Chondrocyte (in vitro differentiated cells): Measurements from ENCODE around the gene DDR1. TPM values are rescaled to one million over a fixed set of nuclear protein-coding genes. Genes with fewer than 3 reads are reported as not detected.

Experiments
- DNase-seq: peaks from one replicate; pipeline ENCODE4 v3.0.0; 2021; ENCODE audit warnings: mixed read lengths, low spot score
- H3K27ac Mint-ChIP-seq: one replicate; pipeline ENCODE4 v1.8.0; 2021; ENCODE audit warnings: mild to moderate bottlenecking, moderate library complexity, mixed read lengths; ENCODE audit not compliant: unreplicated experiment
- H3K27me3 Mint-ChIP-seq: 2 replicates; pipeline ENCODE4 v1.8.0; 2021; ENCODE audit warnings: low read depth, mixed read lengths
- H3K36me3 Mint-ChIP-seq: 2 replicates; pipeline ENCODE4 v1.8.0; 2021; ENCODE audit warnings: low read depth, mixed read lengths
- H3K4me1 Mint-ChIP-seq: 2 replicates; pipeline ENCODE4 v1.8.0; 2021; ENCODE audit warnings: low read depth, mild to moderate bottlenecking, mixed read lengths
- H3K4me3 Mint-ChIP-seq: one replicate; pipeline ENCODE4 v1.8.0; 2021; ENCODE audit warnings: mild to moderate bottlenecking, moderate library complexity, mixed read lengths; ENCODE audit not compliant: unreplicated experiment
- H3K9me3 Mint-ChIP-seq: 2 replicates; pipeline ENCODE4 v1.8.0; 2021; ENCODE audit warnings: low read depth, mixed read lengths
- total RNA-seq: library from RNA; stranded (reverse); gene quantifications from 3 replicates; pipeline ENCODE4 v1.2.1, GENCODE V29; 2021
- TF ChIP-seq, protein P1 (sequence below): fragments of 200-600 bp; sonication (generic); IDR thresholded peaks from 2 replicates; pipeline ENCODE4 v1.5.0; 2021; ENCODE audit warnings: antibody characterized with exemption, mild to moderate bottlenecking, moderate library complexity

Gene DDR1
- total RNA-seq, 1 donor from 2014 or later: 112 TPM

DNA sequence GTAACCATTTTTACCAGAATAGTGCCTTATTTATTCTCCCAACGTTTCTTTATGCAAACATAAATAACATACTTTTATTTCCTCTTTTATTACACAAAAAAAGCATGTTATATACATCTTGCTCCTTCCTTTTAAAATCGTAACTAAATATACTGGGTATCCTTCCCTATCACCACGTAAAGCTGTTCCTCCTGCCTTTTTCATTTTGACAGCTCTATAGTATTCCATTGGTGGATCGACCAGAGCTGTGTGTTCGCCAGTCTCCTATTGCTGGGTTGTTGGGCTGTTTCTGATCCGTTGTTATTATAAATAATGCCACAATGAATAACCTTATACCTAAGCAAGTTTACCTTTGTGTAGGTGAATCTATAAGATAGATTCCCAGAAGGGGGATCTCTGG lies 46.9 kb upstream of the DDR1 start:
- Mint-ChIP-seq H3K9me3 (no peaks in the 10 kb centered on the region), H3K27ac (peak overlapping the region; percentile 89), H3K4me1 (peaks cover 61% of the 10 kb centered on the region), H3K36me3 (no peaks in the 10 kb centered on the region), H3K27me3 (no peaks in the 10 kb centered on the region), H3K4me3 (no peak overlapping the region)
- TF ChIP-seq, protein P1, sequence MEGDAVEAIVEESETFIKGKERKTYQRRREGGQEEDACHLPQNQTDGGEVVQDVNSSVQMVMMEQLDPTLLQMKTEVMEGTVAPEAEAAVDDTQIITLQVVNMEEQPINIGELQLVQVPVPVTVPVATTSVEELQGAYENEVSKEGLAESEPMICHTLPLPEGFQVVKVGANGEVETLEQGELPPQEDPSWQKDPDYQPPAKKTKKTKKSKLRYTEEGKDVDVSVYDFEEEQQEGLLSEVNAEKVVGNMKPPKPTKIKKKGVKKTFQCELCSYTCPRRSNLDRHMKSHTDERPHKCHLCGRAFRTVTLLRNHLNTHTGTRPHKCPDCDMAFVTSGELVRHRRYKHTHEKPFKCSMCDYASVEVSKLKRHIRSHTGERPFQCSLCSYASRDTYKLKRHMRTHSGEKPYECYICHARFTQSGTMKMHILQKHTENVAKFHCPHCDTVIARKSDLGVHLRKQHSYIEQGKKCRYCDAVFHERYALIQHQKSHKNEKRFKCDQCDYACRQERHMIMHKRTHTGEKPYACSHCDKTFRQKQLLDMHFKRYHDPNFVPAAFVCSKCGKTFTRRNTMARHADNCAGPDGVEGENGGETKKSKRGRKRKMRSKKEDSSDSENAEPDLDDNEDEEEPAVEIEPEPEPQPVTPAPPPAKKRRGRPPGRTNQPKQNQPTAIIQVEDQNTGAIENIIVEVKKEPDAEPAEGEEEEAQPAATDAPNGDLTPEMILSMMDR: no peak
- DNase-seq: no peak

DNA sequence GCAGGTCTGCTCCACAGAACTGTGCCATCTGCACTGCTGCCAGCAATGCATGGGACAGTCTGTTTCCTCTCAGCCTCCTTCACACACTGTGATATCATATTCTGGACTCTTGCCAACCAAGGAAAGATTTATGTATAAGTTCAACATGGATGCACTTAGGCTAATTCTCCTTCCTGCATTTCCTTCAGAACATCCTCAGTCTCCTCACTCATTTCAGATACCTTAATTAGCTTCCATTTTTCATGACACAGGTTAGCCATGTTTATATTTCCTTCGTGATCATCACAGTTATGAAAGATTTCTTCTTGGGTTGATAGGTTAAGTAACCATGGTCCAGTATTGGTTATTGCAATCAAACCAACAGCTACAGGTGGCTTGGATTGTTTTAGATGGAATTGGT lies 46.4 kb upstream of the DDR1 start:
- Mint-ChIP-seq H3K36me3 (no peaks in the 10 kb centered on the region), H3K4me3 (no peak overlapping the region), H3K27me3 (no peaks in the 10 kb centered on the region), H3K27ac (peak overlapping the region; percentile 89), H3K4me1 (peaks cover 65% of the 10 kb centered on the region), H3K9me3 (no peaks in the 10 kb centered on the region)
- DNase-seq: no peak
- TF ChIP-seq, protein P1: no peak

DNA sequence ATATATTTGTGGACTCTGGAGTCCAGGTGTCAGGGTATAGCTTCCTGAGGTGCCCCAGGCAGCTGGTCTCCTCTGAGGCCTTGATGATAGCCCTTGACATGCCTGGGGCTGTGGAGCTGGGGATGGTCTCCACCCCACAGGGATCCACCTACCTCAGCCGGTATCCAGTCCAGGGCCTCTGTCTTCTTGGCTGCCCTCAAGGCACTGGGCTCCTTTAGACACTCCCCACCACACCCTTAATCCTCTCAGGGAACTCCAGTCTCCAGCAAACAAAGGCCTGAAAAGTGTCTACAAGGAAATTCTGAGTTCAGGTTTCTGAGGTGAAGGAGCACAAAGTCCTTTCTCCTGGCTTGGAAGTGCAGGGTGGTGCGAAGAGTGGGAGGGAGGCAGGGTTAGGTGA lies 44.6 kb upstream of the DDR1 start:
- Mint-ChIP-seq H3K27me3 (no peaks in the 10 kb centered on the region), H3K36me3 (no peaks in the 10 kb centered on the region), H3K9me3 (no peaks in the 10 kb centered on the region), H3K27ac (no peak overlapping the region), H3K4me3 (no peak overlapping the region), H3K4me1 (peaks cover 80% of the 10 kb centered on the region)
- DNase-seq: no peak
- TF ChIP-seq, protein P1: no peak

- H3K4me1 Mint-ChIP-seq: peaks cover 80% of the 10 kb centered on the region
- no peak overlapping the region for H3K27ac Mint-ChIP-seq
- no peaks in the 10 kb centered on the region for H3K9me3 Mint-ChIP-seq
- TF ChIP-seq, protein P1: no peak
- DNase-seq: no peak
- no peaks in the 10 kb centered on the region for H3K27me3 Mint-ChIP-seq
- H3K4me3 Mint-ChIP-seq: no peak overlapping the region
- H3K36me3 Mint-ChIP-seq: no peaks in the 10 kb centered on the region
Observed at GRCh38 chr6:30840084-30840934, 44.0 kb upstream of the DDR1 start.

- Mint-ChIP-seq H3K4me3 (no peak overlapping the region), H3K36me3 (no peaks in the 10 kb centered on the region), H3K4me1 (peaks cover 74% of the 10 kb centered on the region), H3K27ac (no peak overlapping the region), H3K9me3 (no peaks in the 10 kb centered on the region), H3K27me3 (no peaks in the 10 kb centered on the region)
- TF ChIP-seq, protein P1: no peak
- DNase-seq: no peak
Observed at GRCh38 chr6:30840935-30841643, 43.2 kb upstream of the DDR1 start.
